ENCODE measurements around the gene CAPZA1.

CAPZA1 gene

DNA sequence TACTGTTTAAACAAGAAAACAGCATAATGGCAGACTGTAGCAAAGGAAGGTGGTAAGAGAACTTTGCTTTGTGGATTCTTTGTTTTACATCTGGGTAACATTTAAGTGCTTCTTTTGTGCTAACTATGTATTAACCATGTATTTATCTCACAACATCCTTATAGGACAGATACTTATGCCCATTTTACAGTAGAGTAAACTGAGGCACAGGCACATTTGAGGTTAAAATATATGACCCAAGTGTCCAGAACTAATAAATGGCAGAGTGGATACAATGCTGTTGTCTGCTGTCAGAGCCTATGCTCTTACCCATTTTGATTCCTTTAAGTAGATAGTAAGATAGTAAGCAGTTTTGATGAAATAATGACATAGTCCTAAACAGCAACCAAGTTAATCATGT, 7.3 kb downstream of the CAPZA1 start:
- TF ChIP-seq, protein P1, sequence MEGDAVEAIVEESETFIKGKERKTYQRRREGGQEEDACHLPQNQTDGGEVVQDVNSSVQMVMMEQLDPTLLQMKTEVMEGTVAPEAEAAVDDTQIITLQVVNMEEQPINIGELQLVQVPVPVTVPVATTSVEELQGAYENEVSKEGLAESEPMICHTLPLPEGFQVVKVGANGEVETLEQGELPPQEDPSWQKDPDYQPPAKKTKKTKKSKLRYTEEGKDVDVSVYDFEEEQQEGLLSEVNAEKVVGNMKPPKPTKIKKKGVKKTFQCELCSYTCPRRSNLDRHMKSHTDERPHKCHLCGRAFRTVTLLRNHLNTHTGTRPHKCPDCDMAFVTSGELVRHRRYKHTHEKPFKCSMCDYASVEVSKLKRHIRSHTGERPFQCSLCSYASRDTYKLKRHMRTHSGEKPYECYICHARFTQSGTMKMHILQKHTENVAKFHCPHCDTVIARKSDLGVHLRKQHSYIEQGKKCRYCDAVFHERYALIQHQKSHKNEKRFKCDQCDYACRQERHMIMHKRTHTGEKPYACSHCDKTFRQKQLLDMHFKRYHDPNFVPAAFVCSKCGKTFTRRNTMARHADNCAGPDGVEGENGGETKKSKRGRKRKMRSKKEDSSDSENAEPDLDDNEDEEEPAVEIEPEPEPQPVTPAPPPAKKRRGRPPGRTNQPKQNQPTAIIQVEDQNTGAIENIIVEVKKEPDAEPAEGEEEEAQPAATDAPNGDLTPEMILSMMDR (IDR thresholded peaks at IDR 0.05; ENCODE audit: insufficient read depth, low read depth, low read length, missing control alignments): no peak
- H3K4me3 ChIP-seq (ENCODE audit: low read depth, low read length): no peak overlapping the region
- no peak for DNase-seq (ENCODE audit: low read depth)

DNA sequence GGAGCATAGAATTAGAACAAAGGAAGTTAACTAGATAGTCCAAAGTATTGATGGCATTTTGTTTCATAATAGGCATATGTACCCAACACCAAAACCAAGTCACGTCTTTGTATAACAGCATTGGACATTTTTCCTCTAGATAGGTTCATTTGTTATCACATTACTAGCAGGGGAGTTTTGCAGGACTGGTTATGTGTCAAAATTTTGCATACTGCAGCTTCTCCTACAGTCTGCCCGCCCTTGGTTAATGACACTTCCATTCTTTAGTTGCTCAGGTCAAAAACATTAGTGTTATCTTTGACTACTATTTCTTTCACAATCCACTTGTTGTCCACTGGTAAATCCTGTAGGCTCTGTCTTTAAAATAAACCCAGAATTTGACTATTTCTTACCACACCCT, 8.9 kb downstream of the CAPZA1 start:
- peak; percentile 18 for DNase-seq (ENCODE audit: low read depth)
- TF ChIP-seq, protein P1 (IDR thresholded peaks at IDR 0.05; ENCODE audit: insufficient read depth, low read depth, low read length, missing control alignments): no peak
- no peak overlapping the region for H3K4me3 ChIP-seq (ENCODE audit: low read depth, low read length)

DNA sequence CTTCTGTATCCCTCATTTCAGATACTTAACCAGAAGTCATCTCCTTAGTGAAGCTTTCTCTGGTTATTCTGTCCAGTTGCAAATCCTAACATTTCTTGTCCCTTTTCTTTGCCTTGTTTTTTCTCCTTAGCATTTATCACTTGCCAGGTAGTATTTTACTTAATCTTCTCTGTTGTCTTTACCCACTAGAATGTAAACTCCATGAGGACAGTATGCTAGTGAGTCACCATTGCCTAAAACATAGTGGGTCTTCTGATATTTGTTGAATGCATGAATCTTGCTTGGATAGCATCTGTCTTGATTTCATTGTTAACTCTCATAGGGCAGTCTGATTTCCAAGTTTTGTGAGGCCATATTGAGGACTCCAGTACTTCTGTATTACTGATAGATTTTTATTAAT, 9.6 kb downstream of the CAPZA1 start:
- no peak overlapping the region for H3K4me3 ChIP-seq (ENCODE audit: low read depth, low read length)
- TF ChIP-seq, protein P1 (IDR thresholded peaks at IDR 0.05; ENCODE audit: insufficient read depth, low read depth, low read length, missing control alignments): no peak
- no peak for DNase-seq (ENCODE audit: low read depth)

DNA sequence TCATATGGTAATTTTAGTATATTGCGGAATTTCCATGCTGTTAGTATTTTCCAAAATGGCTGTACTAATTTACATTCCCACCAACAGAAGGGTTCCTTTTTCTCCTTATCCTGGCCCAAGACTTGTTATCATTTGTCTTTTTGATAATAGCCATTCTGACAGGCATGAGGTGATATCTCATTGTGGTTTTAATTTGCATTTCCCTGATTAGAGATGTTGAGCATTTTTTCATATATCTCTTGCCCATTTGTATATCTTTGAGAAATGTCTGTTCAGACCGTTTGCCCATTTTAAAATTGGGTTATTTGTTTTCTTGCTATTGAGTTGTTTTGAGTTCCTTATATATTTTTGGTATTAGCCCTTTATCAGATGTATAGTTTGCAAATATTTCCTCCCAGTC, 14.0 kb downstream of the CAPZA1 start:
- H3K4me3 ChIP-seq (ENCODE audit: low read depth, low read length): no peak overlapping the region
- DNase-seq (ENCODE audit: low read depth): no peak
- TF ChIP-seq, protein P1 (IDR thresholded peaks at IDR 0.05; ENCODE audit: insufficient read depth, low read depth, low read length, missing control alignments): no peak

DNA sequence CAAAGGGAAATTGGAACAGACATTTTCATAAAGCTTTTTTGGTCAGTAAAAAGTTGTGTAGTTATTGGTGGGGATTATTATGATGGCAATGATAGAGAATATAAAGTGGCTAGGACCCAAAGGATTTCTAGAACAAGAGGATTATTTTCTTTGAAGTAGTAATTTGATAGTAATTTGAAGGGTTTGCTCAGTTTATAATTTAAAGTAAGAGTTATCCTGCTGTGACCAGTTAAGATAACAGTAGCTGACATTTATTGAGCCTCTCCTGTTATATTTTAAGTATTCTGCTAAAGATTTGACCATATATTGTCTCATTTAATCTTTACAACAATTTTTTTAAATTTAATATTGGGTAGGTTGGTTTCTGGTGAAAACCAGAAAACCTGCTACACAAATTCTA, 14.7 kb downstream of the CAPZA1 start:
- TF ChIP-seq, protein P1 (IDR thresholded peaks at IDR 0.05; ENCODE audit: insufficient read depth, low read depth, low read length, missing control alignments): no peak
- peak overlapping the region; percentile 8; the same call in 1 of the 2 replicates for H3K4me3 ChIP-seq (ENCODE audit: low read depth, low read length)
- no peak for DNase-seq (ENCODE audit: low read depth)

DNA sequence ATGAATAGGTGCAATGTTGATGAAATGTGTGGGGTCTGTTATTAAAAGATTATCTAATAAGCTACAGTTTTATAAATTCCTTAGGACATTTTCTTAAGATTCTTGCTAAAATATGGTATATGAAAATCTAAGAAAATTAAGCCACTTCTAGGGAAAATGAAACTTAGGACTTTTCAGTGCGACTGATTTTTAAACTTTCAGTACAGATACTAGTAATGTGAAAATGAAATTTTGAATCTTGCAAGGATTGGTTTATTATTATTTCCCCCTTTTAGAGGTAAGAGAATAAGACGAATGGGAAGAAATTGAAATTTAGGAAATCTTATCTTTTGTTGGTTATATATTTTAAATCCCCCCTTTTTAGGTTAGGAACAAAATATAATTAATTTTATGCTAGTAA, 16.4 kb downstream of the CAPZA1 start:
- DNase-seq (ENCODE audit: low read depth): peak; percentile 11
- peak overlapping the region; percentile 35 for H3K4me3 ChIP-seq (ENCODE audit: low read depth, low read length)
- TF ChIP-seq, protein P1 (IDR thresholded peaks at IDR 0.05; ENCODE audit: insufficient read depth, low read depth, low read length, missing control alignments): no peak

DNA sequence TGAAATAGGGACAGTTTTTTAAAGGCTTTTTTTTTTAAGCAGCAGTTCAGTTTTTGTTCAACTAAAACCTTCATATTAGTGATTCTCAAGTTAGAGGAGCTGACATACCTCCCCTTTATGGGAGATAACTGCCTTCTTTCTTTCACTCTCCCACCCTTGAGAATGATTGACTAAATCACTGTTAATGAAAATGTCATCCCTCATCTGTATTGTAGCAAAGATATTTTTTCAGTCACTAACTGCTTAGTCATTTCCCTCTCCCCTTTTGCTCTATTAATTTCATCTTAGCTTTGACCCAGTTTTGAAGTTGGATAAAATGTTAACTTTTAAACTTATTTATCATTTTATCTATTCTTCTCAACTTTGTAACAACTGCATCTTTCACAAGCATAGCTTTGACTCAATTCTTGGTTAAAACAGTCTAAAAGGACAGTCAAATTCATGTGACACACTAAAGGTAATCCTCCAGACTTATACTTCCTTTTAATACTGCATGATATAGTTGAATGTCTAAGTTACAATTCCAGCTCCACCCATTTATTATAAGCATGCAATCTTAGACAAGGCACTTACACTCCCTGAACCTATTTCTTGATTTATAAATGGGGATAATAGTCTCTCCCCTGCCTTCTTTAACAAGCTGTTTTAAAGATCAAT, 17.1 kb downstream of the CAPZA1 start:
- TF ChIP-seq, protein P1 (IDR thresholded peaks at IDR 0.05; ENCODE audit: insufficient read depth, low read depth, low read length, missing control alignments): no peak
- no peak for DNase-seq (ENCODE audit: low read depth)
- no peak overlapping the region for H3K4me3 ChIP-seq (ENCODE audit: low read depth, low read length)
